HepG2 (cell line): ENCODE data around the gene CTAGE9. TPM values are rescaled to one million over a fixed set of nuclear protein-coding genes. Genes with fewer than 3 reads are reported as not detected.

ENCODE experiments used
- ARNTL ChIP-seq: sonication (generic); formaldehyde crosslinking; IDR thresholded peaks from 2 replicates; pipeline ENCODE4 v1.4.0; 2020; ENCODE audit warnings: mild to moderate bottlenecking, missing genetic modification reagents
- HNF4G ChIP-seq, 2 experiments: sonication (generic) in 1 of 2; formaldehyde crosslinking in 1 of 2; IDR thresholded peaks; 2 replicates each; pipeline versions ENCODE4 v1.4.0 to v1.6.1; 2011 to 2020; ENCODE audit warnings: borderline replicate concordance in 2 of 2, low read depth in 2 of 2, mild to moderate bottlenecking in 2 of 2, low read length in 1 of 2, missing genetic modification reagents in 1 of 2, moderate library complexity in 1 of 2
- MEIS2 ChIP-seq: sonication (generic); formaldehyde crosslinking; IDR thresholded peaks from 2 replicates; pipeline ENCODE4 v1.9.0; 2021; ENCODE audit warnings: mild to moderate bottlenecking, missing genetic modification reagents
- RBFOX2 ChIP-seq: fragments of 200-400 bp; formaldehyde crosslinking; IDR thresholded peaks from 2 replicates; pipeline ENCODE4 v1.6.1; 2017; ENCODE audit warnings: low read depth, mild to moderate bottlenecking, low read length
- SOX6 ChIP-seq, 2 experiments: fragments of 450-650 bp in 1 of 2; sonication (generic) in 1 of 2; formaldehyde crosslinking in 1 of 2; IDR thresholded peaks; 2 replicates each; pipeline versions ENCODE4 v1.4.0 to v1.6.1; 2017 to 2020; ENCODE audit warnings: antibody characterized with exemption in 1 of 2, mild to moderate bottlenecking in 1 of 2, missing genetic modification reagents in 1 of 2
- ZEB1 ChIP-seq: IDR thresholded peaks from 2 replicates; pipeline ENCODE4 v1.6.1; 2012; ENCODE audit warnings: mild to moderate bottlenecking, low read depth, inconsistent platforms; ENCODE audit not compliant: insufficient replicate concordance
- ZMYM2 ChIP-seq: sonication (generic); formaldehyde crosslinking; IDR thresholded peaks from 2 replicates; pipeline ENCODE4 v1.8.0; 2022; ENCODE audit warnings: mild to moderate bottlenecking, missing genetic modification reagents
- ZNF619 ChIP-seq: sonication (generic); formaldehyde crosslinking; IDR thresholded peaks from 2 replicates; pipeline ENCODE4 v1.4.0; 2020; ENCODE audit warnings: mild to moderate bottlenecking, missing genetic modification reagents
- polyA plus RNA-seq, 8 experiments: library from polyadenylated mRNA; depleted of rRNA in 3 of 8; stranded (reverse) in 7 of 8; unstranded in 1 of 8; fragments of >200 nt; fragmentation: Illumina TruSeq in 4 of 8; extraction: Trizol in 4 of 8; gene quantifications; 2 replicates each; pipeline versions ENCODE4 v1.2.1 to v1.2.3, GENCODE V29; 2011 to 2016; ENCODE audit warnings: low read depth in 4 of 8, missing spikeins in 1 of 8, mixed read lengths in 1 of 8; ENCODE audit not compliant: insufficient read depth in 1 of 8
- total RNA-seq, 5 experiments: library from RNA; depleted of rRNA; stranded (reverse); fragments of >200 nt; fragmentation: Illumina TruSeq; extraction: Trizol; gene quantifications; 2 replicates each; pipeline ENCODE4 v1.2.3, GENCODE V29; 2016; ENCODE audit warnings: low read depth in 1 of 5
- TF ChIP-seq, protein P1 (sequence below): sonication (generic); formaldehyde crosslinking; IDR thresholded peaks from 2 replicates; pipeline ENCODE4 v1.4.0; 2020; ENCODE audit warnings: mild to moderate bottlenecking, low read depth, missing genetic modification reagents
- TF ChIP-seq, protein P2 (sequence below): sonication (generic); formaldehyde crosslinking; conservative IDR thresholded peaks from 2 replicates; pipeline ENCODE4 v1.4.0; 2020; ENCODE audit warnings: missing genetic modification reagents
- TF ChIP-seq, protein P3 (sequence below), 2 experiments: sonication (generic) in 1 of 2; formaldehyde crosslinking in 1 of 2; IDR thresholded peaks; 2 replicates each; pipeline versions ENCODE4 v1.5.1 to v1.6.1; 2011 to 2020; ENCODE audit warnings: borderline replicate concordance in 1 of 2, low read depth in 1 of 2, low read length in 1 of 2, mild to moderate bottlenecking in 1 of 2, missing genetic modification reagents in 1 of 2, moderate library complexity in 1 of 2
- TF ChIP-seq, protein P4 (sequence below): sonication (generic); formaldehyde crosslinking; IDR thresholded peaks from one replicate; pipeline ENCODE4 v1.5.1; 2020; ENCODE audit warnings: mild to moderate bottlenecking, missing genetic modification reagents; ENCODE audit errors: not compliant biosample characterization
- TF ChIP-seq, protein P5 (sequence below): sonication (generic); formaldehyde crosslinking; IDR thresholded peaks from 2 replicates; pipeline ENCODE4 v1.5.0; 2020; ENCODE audit warnings: mild to moderate bottlenecking, missing genetic modification reagents

Gene CTAGE9
- total and polyA plus RNA-seq, 2 of the 13 experiments (the other 11 are each of a cell fraction or from before 2014, with no cell fraction given), result not detected

DNA sequence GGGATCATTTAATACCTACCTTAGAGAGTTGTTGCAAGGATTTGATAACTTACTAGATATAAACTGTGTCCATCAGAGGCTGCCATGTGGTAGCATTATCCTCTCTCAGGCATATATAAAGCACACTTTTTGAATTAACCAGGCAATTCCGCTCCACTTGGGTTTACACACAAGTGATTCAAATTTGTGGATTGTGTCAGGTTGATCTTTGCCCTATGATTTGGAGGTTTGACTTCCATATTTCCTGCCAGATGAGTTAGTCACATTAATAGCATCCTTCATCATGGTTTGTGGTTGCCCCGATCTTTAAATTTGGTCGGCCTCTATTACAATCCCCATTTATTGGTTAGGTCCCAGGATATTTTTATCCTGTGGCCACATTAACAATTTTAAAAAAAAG is 44.8 kb upstream of the CTAGE9 start (continued):
- TF ChIP-seq HNF4G (IDR thresholded peaks at IDR 0.05; ENCODE audit: borderline replicate concordance, low read depth, low read length) (no peak), HNF4G (CRISPR knock-in tag; IDR thresholded peaks at IDR 0.05; ENCODE audit: borderline replicate concordance, low read depth) (0 out of 2 replicates have a peak, but pooled peaks have one; percentile 27), MEIS2 (CRISPR knock-in tag) (no peak), ZNF619 (CRISPR knock-in tag) (no peak), SOX6 (IDR thresholded peaks at IDR 0.05) (no peak), SOX6 (CRISPR knock-in tag; IDR thresholded peaks at IDR 0.05) (no peak), ZMYM2 (CRISPR knock-in tag) (0 out of 2 replicates have a peak, but pooled peaks have one; percentile 14), ARNTL (CRISPR knock-in tag) (no peak), ZEB1 (no peak), RBFOX2 (peak; percentile 19; the same call in 1 of the 2 replicates)
- TF ChIP-seq, protein P1, sequence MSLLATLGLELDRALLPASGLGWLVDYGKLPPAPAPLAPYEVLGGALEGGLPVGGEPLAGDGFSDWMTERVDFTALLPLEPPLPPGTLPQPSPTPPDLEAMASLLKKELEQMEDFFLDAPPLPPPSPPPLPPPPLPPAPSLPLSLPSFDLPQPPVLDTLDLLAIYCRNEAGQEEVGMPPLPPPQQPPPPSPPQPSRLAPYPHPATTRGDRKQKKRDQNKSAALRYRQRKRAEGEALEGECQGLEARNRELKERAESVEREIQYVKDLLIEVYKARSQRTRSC, result no peak
- TF ChIP-seq, protein P2, sequence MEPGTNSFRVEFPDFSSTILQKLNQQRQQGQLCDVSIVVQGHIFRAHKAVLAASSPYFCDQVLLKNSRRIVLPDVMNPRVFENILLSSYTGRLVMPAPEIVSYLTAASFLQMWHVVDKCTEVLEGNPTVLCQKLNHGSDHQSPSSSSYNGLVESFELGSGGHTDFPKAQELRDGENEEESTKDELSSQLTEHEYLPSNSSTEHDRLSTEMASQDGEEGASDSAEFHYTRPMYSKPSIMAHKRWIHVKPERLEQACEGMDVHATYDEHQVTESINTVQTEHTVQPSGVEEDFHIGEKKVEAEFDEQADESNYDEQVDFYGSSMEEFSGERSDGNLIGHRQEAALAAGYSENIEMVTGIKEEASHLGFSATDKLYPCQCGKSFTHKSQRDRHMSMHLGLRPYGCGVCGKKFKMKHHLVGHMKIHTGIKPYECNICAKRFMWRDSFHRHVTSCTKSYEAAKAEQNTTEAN, result no peak
- TF ChIP-seq, protein P3, sequence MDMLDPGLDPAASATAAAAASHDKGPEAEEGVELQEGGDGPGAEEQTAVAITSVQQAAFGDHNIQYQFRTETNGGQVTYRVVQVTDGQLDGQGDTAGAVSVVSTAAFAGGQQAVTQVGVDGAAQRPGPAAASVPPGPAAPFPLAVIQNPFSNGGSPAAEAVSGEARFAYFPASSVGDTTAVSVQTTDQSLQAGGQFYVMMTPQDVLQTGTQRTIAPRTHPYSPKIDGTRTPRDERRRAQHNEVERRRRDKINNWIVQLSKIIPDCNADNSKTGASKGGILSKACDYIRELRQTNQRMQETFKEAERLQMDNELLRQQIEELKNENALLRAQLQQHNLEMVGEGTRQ (IDR thresholded peaks at IDR 0.05; ENCODE audit: low read depth, low read length), result no peak
- TF ChIP-seq, protein P3 (CRISPR knock-in tag; IDR thresholded peaks at IDR 0.05; ENCODE audit: borderline replicate concordance), result no peak
- TF ChIP-seq, protein P4, sequence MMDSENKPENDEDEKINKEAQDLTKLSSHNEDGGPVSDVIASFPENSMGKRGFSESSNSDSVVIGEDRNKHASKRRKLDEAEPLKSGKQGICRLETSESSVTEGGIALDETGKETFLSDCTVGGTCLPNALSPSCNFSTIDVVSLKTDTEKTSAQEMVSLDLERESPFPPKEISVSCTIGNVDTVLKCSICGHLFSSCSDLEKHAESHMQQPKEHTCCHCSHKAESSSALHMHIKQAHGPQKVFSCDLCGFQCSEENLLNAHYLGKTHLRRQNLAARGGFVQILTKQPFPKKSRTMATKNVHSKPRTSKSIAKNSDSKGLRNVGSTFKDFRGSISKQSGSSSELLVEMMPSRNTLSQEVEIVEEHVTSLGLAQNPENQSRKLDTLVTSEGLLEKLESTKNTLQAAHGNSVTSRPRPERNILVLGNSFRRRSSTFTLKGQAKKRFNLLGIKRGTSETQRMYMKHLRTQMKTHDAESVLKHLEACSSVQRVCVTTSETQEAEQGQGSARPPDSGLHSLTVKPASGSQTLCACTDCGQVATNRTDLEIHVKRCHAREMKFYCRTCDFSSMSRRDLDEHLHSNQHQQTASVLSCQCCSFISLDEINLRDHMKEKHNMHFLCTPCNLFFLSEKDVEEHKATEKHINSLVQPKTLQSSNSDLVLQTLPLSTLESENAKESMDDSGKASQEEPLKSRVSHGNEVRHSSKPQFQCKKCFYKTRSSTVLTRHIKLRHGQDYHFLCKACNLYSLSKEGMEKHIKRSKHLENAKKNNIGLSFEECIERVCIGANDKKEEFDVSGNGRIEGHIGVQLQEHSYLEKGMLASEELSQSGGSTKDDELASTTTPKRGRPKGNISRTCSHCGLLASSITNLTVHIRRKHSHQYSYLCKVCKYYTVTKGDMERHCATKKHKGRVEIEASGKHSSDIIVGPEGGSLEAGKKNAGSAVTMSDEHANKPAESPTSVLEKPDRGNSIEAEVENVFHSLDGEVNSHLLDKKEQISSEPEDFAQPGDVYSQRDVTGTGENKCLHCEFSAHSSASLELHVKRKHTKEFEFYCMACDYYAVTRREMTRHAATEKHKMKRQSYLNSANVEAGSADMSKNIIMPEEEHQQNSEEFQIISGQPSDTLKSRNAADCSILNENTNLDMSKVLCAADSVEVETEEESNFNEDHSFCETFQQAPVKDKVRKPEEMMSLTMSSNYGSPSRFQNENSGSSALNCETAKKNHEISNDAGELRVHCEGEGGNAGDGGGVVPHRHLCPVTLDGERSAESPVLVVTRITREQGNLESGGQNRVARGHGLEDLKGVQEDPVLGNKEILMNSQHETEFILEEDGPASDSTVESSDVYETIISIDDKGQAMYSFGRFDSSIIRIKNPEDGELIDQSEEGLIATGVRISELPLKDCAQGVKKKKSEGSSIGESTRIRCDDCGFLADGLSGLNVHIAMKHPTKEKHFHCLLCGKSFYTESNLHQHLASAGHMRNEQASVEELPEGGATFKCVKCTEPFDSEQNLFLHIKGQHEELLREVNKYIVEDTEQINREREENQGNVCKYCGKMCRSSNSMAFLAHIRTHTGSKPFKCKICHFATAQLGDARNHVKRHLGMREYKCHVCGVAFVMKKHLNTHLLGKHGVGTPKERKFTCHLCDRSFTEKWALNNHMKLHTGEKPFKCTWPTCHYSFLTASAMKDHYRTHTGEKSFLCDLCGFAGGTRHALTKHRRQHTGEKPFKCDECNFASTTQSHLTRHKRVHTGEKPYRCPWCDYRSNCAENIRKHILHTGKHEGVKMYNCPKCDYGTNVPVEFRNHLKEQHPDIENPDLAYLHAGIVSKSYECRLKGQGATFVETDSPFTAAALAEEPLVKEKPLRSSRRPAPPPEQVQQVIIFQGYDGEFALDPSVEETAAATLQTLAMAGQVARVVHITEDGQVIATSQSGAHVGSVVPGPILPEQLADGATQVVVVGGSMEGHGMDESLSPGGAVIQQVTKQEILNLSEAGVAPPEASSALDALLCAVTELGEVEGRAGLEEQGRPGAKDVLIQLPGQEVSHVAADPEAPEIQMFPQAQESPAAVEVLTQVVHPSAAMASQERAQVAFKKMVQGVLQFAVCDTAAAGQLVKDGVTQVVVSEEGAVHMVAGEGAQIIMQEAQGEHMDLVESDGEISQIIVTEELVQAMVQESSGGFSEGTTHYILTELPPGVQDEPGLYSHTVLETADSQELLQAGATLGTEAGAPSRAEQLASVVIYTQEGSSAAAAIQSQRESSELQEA (CRISPR knock-in tag), result no peak
- TF ChIP-seq, protein P5, sequence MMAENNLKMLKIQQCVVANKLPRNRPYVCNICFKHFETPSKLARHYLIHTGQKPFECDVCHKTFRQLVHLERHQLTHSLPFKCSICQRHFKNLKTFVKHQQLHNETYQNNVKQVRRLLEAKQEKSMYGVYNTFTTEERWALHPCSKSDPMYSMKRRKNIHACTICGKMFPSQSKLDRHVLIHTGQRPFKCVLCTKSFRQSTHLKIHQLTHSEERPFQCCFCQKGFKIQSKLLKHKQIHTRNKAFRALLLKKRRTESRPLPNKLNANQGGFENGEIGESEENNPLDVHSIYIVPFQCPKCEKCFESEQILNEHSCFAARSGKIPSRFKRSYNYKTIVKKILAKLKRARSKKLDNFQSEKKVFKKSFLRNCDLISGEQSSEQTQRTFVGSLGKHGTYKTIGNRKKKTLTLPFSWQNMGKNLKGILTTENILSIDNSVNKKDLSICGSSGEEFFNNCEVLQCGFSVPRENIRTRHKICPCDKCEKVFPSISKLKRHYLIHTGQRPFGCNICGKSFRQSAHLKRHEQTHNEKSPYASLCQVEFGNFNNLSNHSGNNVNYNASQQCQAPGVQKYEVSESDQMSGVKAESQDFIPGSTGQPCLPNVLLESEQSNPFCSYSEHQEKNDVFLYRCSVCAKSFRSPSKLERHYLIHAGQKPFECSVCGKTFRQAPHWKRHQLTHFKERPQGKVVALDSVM (CRISPR knock-in tag), result no peak
